GM23338 (cell line): Measurements from ENCODE around the gene NCBP3. TPM values are rescaled to one million over a fixed set of nuclear protein-coding genes. Genes with fewer than 3 reads are reported as not detected.

Source experiments
- ATAC-seq: fragments of 200-7000 bp; cut with Tn5 transposase; 3 replicates; pipeline ENCODE4 v1.9.1; 2020
- DNase-seq: peaks from one replicate; pipeline ENCODE4 v3.0.0-alpha.2; 2015; ENCODE audit warnings: low spot score
- H2AFZ ChIP-seq: fragments of 200-600 bp; sonication (generic); 2 replicates; pipeline ENCODE4 v1.8.0; 2016; ENCODE audit warnings: antibody characterized with exemption, mild to moderate bottlenecking, moderate library complexity
- H3F3A ChIP-seq: fragments of 200-600 bp; sonication (generic); replicated peaks from 2 replicates; pipeline ENCODE4 v1.8.0; 2017; ENCODE audit warnings: antibody characterized with exemption, mixed run types, low read depth
- H3K27ac ChIP-seq: fragments of 200-600 bp; sonication (generic); 2 replicates; pipeline ENCODE4 v1.6.1; 2016; ENCODE audit warnings: low read depth
- H3K27me3 ChIP-seq: fragments of 200-600 bp; sonication (generic); 2 replicates; pipeline ENCODE4 v1.8.0; 2016; ENCODE audit warnings: mild to moderate bottlenecking, mixed run types, moderate library complexity; ENCODE audit not compliant: insufficient read depth
- H3K36me3 ChIP-seq: fragments of 200-600 bp; sonication (generic); 2 replicates; pipeline ENCODE4 v1.8.0; 2016; ENCODE audit warnings: mild to moderate bottlenecking; ENCODE audit not compliant: insufficient read depth
- H3K4me1 ChIP-seq: fragments of 200-600 bp; sonication (generic); 2 replicates; pipeline ENCODE4 v1.8.0; 2016; ENCODE audit warnings: mild to moderate bottlenecking, moderate library complexity; ENCODE audit not compliant: insufficient read depth
- H3K4me2 ChIP-seq: fragments of 200-600 bp; sonication (generic); 2 replicates; pipeline ENCODE4 v1.7.1; 2017; ENCODE audit warnings: mixed run types
- H3K4me3 ChIP-seq: fragments of 200-600 bp; sonication (generic); 2 replicates; pipeline ENCODE4 v1.6.1; 2016; ENCODE audit warnings: mixed run types
- H3K79me2 ChIP-seq: fragments of 200-600 bp; sonication (generic); replicated peaks from 2 replicates; pipeline ENCODE4 v1.8.0; 2017; ENCODE audit warnings: mild to moderate bottlenecking; ENCODE audit not compliant: insufficient read depth
- H3K9me2 ChIP-seq: fragments of 200-600 bp; sonication (generic); 2 replicates; pipeline ENCODE4 v1.8.0; 2017; ENCODE audit not compliant: insufficient read depth
- H4K20me1 ChIP-seq: fragments of 200-600 bp; sonication (generic); replicated peaks from 2 replicates; pipeline ENCODE4 v1.8.0; 2017; ENCODE audit warnings: mild to moderate bottlenecking; ENCODE audit not compliant: insufficient read depth
- H3K27ac Mint-ChIP-seq: 2 replicates; pipeline ENCODE4 v1.8.0; 2020; ENCODE audit warnings: inconsistent platforms, mild to moderate bottlenecking, moderate library complexity, mixed read lengths
- H3K27me3 Mint-ChIP-seq: 3 replicates; pipeline ENCODE4 v1.8.0; 2022; ENCODE audit warnings: low read depth, mild to moderate bottlenecking, moderate library complexity, mixed read lengths, inconsistent platforms; ENCODE audit not compliant: insufficient read depth, poor library complexity
- H3K36me3 Mint-ChIP-seq: 3 replicates; pipeline ENCODE4 v1.8.0; 2021; ENCODE audit warnings: low read depth, mild to moderate bottlenecking, inconsistent platforms, moderate library complexity, mixed read lengths
- H3K4me1 Mint-ChIP-seq: 3 replicates; pipeline ENCODE4 v1.8.0; 2020; ENCODE audit warnings: mild to moderate bottlenecking, inconsistent platforms, mixed read lengths
- H3K4me3 Mint-ChIP-seq: 3 replicates; pipeline ENCODE4 v1.8.0; 2021; ENCODE audit warnings: moderate library complexity, mild to moderate bottlenecking, inconsistent platforms, mixed read lengths
- H3K9me3 Mint-ChIP-seq: 3 replicates; pipeline ENCODE4 v1.8.0; 2020; ENCODE audit warnings: moderate library complexity, mild to moderate bottlenecking, inconsistent platforms, mixed read lengths
- CREB1 ChIP-seq: fragments of 250-450 bp; sonication (Bioruptor Pico); IDR thresholded peaks from 2 replicates; pipeline ENCODE4 v1.5.0; 2020; ENCODE audit warnings: low read depth, mild to moderate bottlenecking, moderate library complexity
- CTCF ChIP-seq, 2 experiments: fragments of 200-600 bp in 1 of 2; sonication (generic) in 1 of 2; conservative IDR thresholded peaks; 2 replicates each; pipeline versions ENCODE4 v1.5.1 to v1.6.1; 2016 to 2017; ENCODE audit warnings: antibody characterized with exemption in 2 of 2, low read depth in 2 of 2, mild to moderate bottlenecking in 2 of 2, moderate library complexity in 1 of 2
- ETS1 ChIP-seq: IDR thresholded peaks from 2 replicates; pipeline ENCODE4 v1.6.1; 2016; ENCODE audit warnings: antibody characterized with exemption
- EZH2 ChIP-seq: fragments of 200-600 bp; sonication (generic); IDR thresholded peaks from one replicate; pipeline ENCODE4 v1.8.0; 2017; ENCODE audit warnings: antibody characterized with exemption, mild to moderate bottlenecking, low read depth; ENCODE audit not compliant: unreplicated experiment
- EZH2phosphoT487 ChIP-seq: fragments of 200-600 bp; sonication (generic); IDR thresholded peaks from one replicate; pipeline ENCODE4 v1.8.1; 2018; ENCODE audit warnings: antibody characterized with exemption; ENCODE audit not compliant: unreplicated experiment
- JUNB ChIP-seq: IDR thresholded peaks from one replicate; pipeline ENCODE4 v1.6.1; 2016; ENCODE audit warnings: antibody characterized with exemption; ENCODE audit not compliant: unreplicated experiment
- NANOG ChIP-seq: IDR thresholded peaks from 2 replicates; pipeline ENCODE4 v1.6.1; 2016; ENCODE audit warnings: antibody characterized with exemption, borderline replicate concordance
- POLR2AphosphoS5 ChIP-seq: IDR thresholded peaks from 2 replicates; pipeline ENCODE4 v1.6.1; 2016; ENCODE audit warnings: antibody characterized with exemption, low read depth
- REST ChIP-seq: IDR thresholded peaks from one replicate; pipeline ENCODE4 v1.6.1; 2018; ENCODE audit warnings: antibody characterized with exemption; ENCODE audit not compliant: unreplicated experiment
- STAT1 ChIP-seq: IDR thresholded peaks from one replicate; pipeline ENCODE4 v1.6.1; 2016; ENCODE audit warnings: antibody characterized with exemption; ENCODE audit not compliant: unreplicated experiment
- ZNF114 ChIP-seq: fragments of 250-450 bp; sonication (Bioruptor Pico); IDR thresholded peaks from 2 replicates; pipeline ENCODE4 v1.5.0; 2020; ENCODE audit warnings: mild to moderate bottlenecking, moderate library complexity
- ZNF331 ChIP-seq: fragments of 250-450 bp; sonication (Bioruptor Pico); IDR thresholded peaks from 2 replicates; pipeline ENCODE4 v1.5.0; 2020; ENCODE audit warnings: low read depth, mild to moderate bottlenecking, moderate library complexity
- ZNF462 ChIP-seq: fragments of 250-450 bp; sonication (Bioruptor Pico); IDR thresholded peaks from 2 replicates; pipeline ENCODE4 v1.5.0; 2020; ENCODE audit warnings: mild to moderate bottlenecking, moderate library complexity
- polyA plus RNA-seq: library from polyadenylated mRNA; unstranded; fragments of >200 nt; fragmentation: Nextera tagmentation; extraction: Ambion mirVana; gene quantifications from 2 replicates; pipeline ENCODE4 v1.2.1, GENCODE V29; 2016
- total RNA-seq: library from RNA; depleted of rRNA; stranded (reverse); fragments of >200 nt; shearing (Covaris generic); gene quantifications from 2 replicates; pipeline ENCODE4 v1.2.3, GENCODE V29; 2014

NCBP3 gene
- total and polyA plus RNA-seq, 2 experiments from 2014 or later, result 35.5 to 42.8 TPM

- H3K36me3 ChIP-seq, result no peaks in the 10 kb centered on the region
- ATAC-seq, result peak; percentile 1; the same call in 2 of the 3 replicates
- TF ChIP-seq STAT1 (no peak), JUNB (no peak), POLR2AphosphoS5 (no peak), CTCF (conservative IDR thresholded peaks at IDR 0.05; ENCODE audit: low read depth in 2 of 2) (no peak), EZH2phosphoT487 (no peak), ZNF114 (CRISPR knock-in tag) (no peak), REST (no peak), ZNF462 (CRISPR knock-in tag) (no peak), EZH2 (no peak), NANOG (no peak), ETS1 (no peak), CREB1 (CRISPR knock-in tag) (no peak), ZNF331 (no peak)
- Mint-ChIP-seq H3K27ac (peak overlapping the region; percentile 89), H3K4me3 (peak overlapping the region; percentile 79), H3K36me3 (no peaks in the 10 kb centered on the region; the same call in 2 of the 3 replicates), H3K27me3 (peaks cover 24% of the 10 kb centered on the region), H3K4me1 (peaks cover 36% of the 10 kb centered on the region), H3K9me3 (peaks cover 3% of the 10 kb centered on the region; the same call in 1 of the 3 replicates)
- no peaks in the 10 kb centered on the region for H3K9me2 ChIP-seq
- no peak overlapping the region for H3K27ac ChIP-seq
- H3K4me3 ChIP-seq, result peak overlapping the region; percentile 72
- H3K4me2 ChIP-seq, result peak overlapping the region; percentile 78
- H2AFZ ChIP-seq, result peak overlapping the region; percentile 93
- H3F3A ChIP-seq, result peaks cover 11% of the 10 kb centered on the region; the same call in 1 of the 2 replicates
- H4K20me1 ChIP-seq, result no peaks in the 10 kb centered on the region
- H3K27me3 ChIP-seq, result no peaks in the 10 kb centered on the region
- no peak for DNase-seq
- H3K79me2 ChIP-seq, result 0 out of 2 replicates have a peak, but pooled peaks cover 4% of the 10 kb centered on the region
- H3K4me1 ChIP-seq, result peaks cover 21% of the 10 kb centered on the region
Observed at GRCh38 chr17:3893720-3894116, 47.7 kb upstream of the NCBP3 start.
